OCI-LY1 (cell line): ENCODE data around the gene CADM1.

Experiments used
- H2AFZ ChIP-seq: fragments of 200-600 bp; sonication (generic), shearing (Covaris generic); 2 replicates; pipeline ENCODE4 v1.6.0; 2014; ENCODE audit warnings: antibody characterized with exemption, mild to moderate bottlenecking, low read length
- H3F3A ChIP-seq: fragments of 200-600 bp; sonication (generic), shearing (Covaris generic); 2 replicates; pipeline ENCODE4 v1.6.0; 2014; ENCODE audit warnings: mild to moderate bottlenecking, antibody characterized with exemption, low read length, moderate library complexity; ENCODE audit not compliant: insufficient read depth
- H3K27ac ChIP-seq: fragments of 200-600 bp; sonication (generic); 2 replicates; pipeline ENCODE4 v1.5.1; 2014; ENCODE audit warnings: low read length, mixed run types, mild to moderate bottlenecking, low read depth; ENCODE audit not compliant: poor library complexity, severe bottlenecking
- H3K27me3 ChIP-seq: fragments of 200-600 bp; sonication (generic); 2 replicates; pipeline ENCODE4 v1.6.0; 2014; ENCODE audit warnings: antibody characterized with exemption, mild to moderate bottlenecking, low read length, moderate library complexity; ENCODE audit not compliant: insufficient read depth
- H3K36me3 ChIP-seq: fragments of 200-600 bp; sonication (generic); 2 replicates; pipeline ENCODE4 v1.6.1; 2014; ENCODE audit warnings: mild to moderate bottlenecking, antibody characterized with exemption, low read length, moderate library complexity, mixed read lengths; ENCODE audit not compliant: insufficient read depth
- H3K4me1 ChIP-seq: fragments of 200-600 bp; sonication (generic); 2 replicates; pipeline ENCODE4 v1.5.1; 2014; ENCODE audit warnings: mild to moderate bottlenecking, low read length, moderate library complexity; ENCODE audit not compliant: insufficient read depth, severe bottlenecking
- H3K4me2 ChIP-seq: fragments of 200-600 bp; sonication (generic), shearing (Covaris generic); 2 replicates; pipeline ENCODE4 v1.6.1; 2014; ENCODE audit warnings: low read length
- H3K4me3 ChIP-seq: fragments of 200-600 bp; sonication (generic); 2 replicates; pipeline ENCODE4 v1.5.1; 2014; ENCODE audit warnings: low read length, low read depth, mild to moderate bottlenecking, mixed read lengths; ENCODE audit not compliant: poor library complexity, severe bottlenecking
- H3K79me2 ChIP-seq: fragments of 200-600 bp; shearing (Covaris generic); 2 replicates; pipeline ENCODE4 v1.6.1; 2016; ENCODE audit warnings: mixed run types, low read length, mixed read lengths; ENCODE audit not compliant: insufficient read depth
- H3K9ac ChIP-seq: fragments of 200-600 bp; sonication (generic), shearing (Covaris generic); 2 replicates; pipeline ENCODE4 v1.6.1; 2014; ENCODE audit warnings: mild to moderate bottlenecking, low read length, mixed read lengths
- H3K9me2 ChIP-seq: fragments of 200-600 bp; sonication (generic), shearing (Covaris generic); 2 replicates; pipeline ENCODE4 v1.6.1; 2014; ENCODE audit warnings: low read depth, mild to moderate bottlenecking, low read length, mixed read lengths
- H3K9me3 ChIP-seq: fragments of 200-600 bp; shearing (Covaris generic); 2 replicates; pipeline ENCODE4 v1.6.1; 2014; ENCODE audit warnings: low read length, mixed read lengths
- H4K20me1 ChIP-seq: fragments of 200-600 bp; sonication (generic), shearing (Covaris generic); 2 replicates; pipeline ENCODE4 v1.6.0; 2016; ENCODE audit warnings: mild to moderate bottlenecking, low read length; ENCODE audit not compliant: insufficient read depth
- EZH2 ChIP-seq: fragments of 200-600 bp; sonication (generic), shearing (Covaris generic); IDR thresholded peaks from 2 replicates; pipeline ENCODE4 v1.8.0; 2017; ENCODE audit warnings: borderline replicate concordance, mixed run types, mild to moderate bottlenecking, antibody characterized with exemption, low read length, moderate library complexity, mixed read lengths
- TF ChIP-seq, protein P1 (sequence below): fragments of 200-600 bp; sonication (generic), shearing (Covaris generic); IDR thresholded peaks from 2 replicates; pipeline ENCODE4 v1.5.1; 2017; ENCODE audit warnings: mild to moderate bottlenecking, antibody characterized with exemption, low read length, moderate library complexity, mixed read lengths

The CADM1 gene

DNA sequence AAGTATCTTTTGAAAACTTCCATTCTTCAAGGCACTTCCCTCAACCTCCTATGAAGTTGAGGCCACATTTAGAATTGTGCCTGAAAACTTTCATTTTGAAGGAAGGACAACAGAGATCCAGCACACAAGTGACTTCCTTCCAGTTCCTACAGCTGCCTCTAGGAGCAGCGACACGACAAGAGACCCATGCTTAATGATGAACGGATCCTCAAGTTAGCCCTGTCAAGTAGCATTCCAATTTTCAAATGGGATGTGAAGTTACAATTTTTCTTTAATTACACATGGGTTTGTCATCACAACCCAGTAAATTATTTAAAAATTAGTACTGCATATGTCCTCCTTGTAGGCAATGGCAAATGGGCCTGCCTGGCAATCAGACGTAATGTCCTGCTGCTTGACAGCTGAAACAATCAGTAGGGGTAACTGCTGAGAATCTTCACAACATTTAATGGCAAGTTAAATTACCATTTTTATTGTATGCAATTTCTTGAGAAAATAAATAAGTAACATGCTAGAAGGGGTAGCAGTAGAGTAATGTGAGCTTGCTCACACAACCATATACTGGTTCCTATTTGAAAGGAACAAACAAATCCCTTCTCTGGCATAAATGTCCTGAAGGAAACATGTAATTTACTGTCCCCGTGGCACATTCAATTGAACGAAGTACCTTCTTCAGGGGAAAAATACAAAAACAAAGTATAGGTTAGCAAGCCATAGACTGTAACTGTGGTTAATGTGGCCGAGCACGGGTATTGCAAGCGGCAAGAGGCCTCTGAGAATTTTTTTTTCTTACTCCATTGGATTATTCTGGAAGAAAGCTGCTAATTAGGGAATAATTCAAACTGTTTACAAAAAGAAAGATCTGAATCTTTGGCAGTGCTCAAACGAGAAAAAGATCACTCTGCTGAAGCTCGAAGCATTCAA, 288.3 kb downstream of the CADM1 start:
- no peaks in the 10 kb centered on the region for H4K20me1 ChIP-seq
- H3K27ac ChIP-seq = peak overlapping the region; percentile 98
- no peaks in the 10 kb centered on the region; the same call in 1 of the 2 replicates for H3F3A ChIP-seq
- H3K9ac ChIP-seq = peak overlapping the region; percentile 46
- no peaks in the 10 kb centered on the region for H3K79me2 ChIP-seq
- peak overlapping the region; percentile 57 for H3K4me2 ChIP-seq
- H3K9me2 ChIP-seq = no peaks in the 10 kb centered on the region
- H3K4me1 ChIP-seq = peaks cover 64% of the 10 kb centered on the region
- no peaks in the 10 kb centered on the region for H3K27me3 ChIP-seq
- TF ChIP-seq, protein P1, sequence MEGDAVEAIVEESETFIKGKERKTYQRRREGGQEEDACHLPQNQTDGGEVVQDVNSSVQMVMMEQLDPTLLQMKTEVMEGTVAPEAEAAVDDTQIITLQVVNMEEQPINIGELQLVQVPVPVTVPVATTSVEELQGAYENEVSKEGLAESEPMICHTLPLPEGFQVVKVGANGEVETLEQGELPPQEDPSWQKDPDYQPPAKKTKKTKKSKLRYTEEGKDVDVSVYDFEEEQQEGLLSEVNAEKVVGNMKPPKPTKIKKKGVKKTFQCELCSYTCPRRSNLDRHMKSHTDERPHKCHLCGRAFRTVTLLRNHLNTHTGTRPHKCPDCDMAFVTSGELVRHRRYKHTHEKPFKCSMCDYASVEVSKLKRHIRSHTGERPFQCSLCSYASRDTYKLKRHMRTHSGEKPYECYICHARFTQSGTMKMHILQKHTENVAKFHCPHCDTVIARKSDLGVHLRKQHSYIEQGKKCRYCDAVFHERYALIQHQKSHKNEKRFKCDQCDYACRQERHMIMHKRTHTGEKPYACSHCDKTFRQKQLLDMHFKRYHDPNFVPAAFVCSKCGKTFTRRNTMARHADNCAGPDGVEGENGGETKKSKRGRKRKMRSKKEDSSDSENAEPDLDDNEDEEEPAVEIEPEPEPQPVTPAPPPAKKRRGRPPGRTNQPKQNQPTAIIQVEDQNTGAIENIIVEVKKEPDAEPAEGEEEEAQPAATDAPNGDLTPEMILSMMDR = peak; percentile 63
- no peak for TF ChIP-seq EZH2
- H3K4me3 ChIP-seq = peak overlapping the region; percentile 25
- H2AFZ ChIP-seq = 0 out of 2 replicates have a peak overlapping the region, but pooled peaks have one; percentile 27
- no peaks in the 10 kb centered on the region for H3K9me3 ChIP-seq
- H3K36me3 ChIP-seq = no peaks in the 10 kb centered on the region

- Histone ChIP-seq H4K20me1 (no peaks in the 10 kb centered on the region), H3K79me2 (no peaks in the 10 kb centered on the region), H3K9me3 (no peaks in the 10 kb centered on the region), H3K4me2 (no peak overlapping the region), H2AFZ (no peak overlapping the region), H3K9ac (no peak overlapping the region), H3K27ac (peak overlapping the region; percentile 48), H3K27me3 (no peaks in the 10 kb centered on the region), H3K36me3 (no peaks in the 10 kb centered on the region), H3F3A (no peaks in the 10 kb centered on the region), H3K4me1 (peaks cover 64% of the 10 kb centered on the region), H3K9me2 (no peaks in the 10 kb centered on the region), H3K4me3 (no peak overlapping the region)
- TF ChIP-seq EZH2 = no peak
- TF ChIP-seq, protein P1 = no peak
Observed at GRCh38 chr11:115214644-115215234, 289.5 kb downstream of the CADM1 start.

- no peak for TF ChIP-seq EZH2
- TF ChIP-seq, protein P1 = no peak
- Histone ChIP-seq H3K27me3 (no peaks in the 10 kb centered on the region), H3K4me2 (no peak overlapping the region), H3K4me3 (no peak overlapping the region), H2AFZ (no peak overlapping the region), H3K9ac (no peak overlapping the region), H3K79me2 (no peaks in the 10 kb centered on the region), H3K27ac (no peak overlapping the region), H3K9me2 (no peaks in the 10 kb centered on the region), H4K20me1 (no peaks in the 10 kb centered on the region), H3K36me3 (no peaks in the 10 kb centered on the region), H3K4me1 (peaks cover 53% of the 10 kb centered on the region), H3F3A (no peaks in the 10 kb centered on the region), H3K9me3 (no peaks in the 10 kb centered on the region)
Observed at GRCh38 chr11:115213007-115213406, 291.2 kb downstream of the CADM1 start.
